GM20000 (cell line): ENCODE measurements around the gene METTL24.

Source experiments
- DNase-seq: peaks from one replicate; pipeline ENCODE4 v3.0.0; 2012; ENCODE audit warnings: low spot score
- TF ChIP-seq, protein P1 (sequence below): IDR thresholded peaks from 2 replicates; pipeline ENCODE4 v1.5.1; 2012; ENCODE audit warnings: mild to moderate bottlenecking, control low read depth; ENCODE audit errors: extremely low read depth, missing control alignments

METTL24 gene

GRCh38 chr6:110214338-110214737 is 143.8 kb downstream of the METTL24 start:
- TF ChIP-seq, protein P1, sequence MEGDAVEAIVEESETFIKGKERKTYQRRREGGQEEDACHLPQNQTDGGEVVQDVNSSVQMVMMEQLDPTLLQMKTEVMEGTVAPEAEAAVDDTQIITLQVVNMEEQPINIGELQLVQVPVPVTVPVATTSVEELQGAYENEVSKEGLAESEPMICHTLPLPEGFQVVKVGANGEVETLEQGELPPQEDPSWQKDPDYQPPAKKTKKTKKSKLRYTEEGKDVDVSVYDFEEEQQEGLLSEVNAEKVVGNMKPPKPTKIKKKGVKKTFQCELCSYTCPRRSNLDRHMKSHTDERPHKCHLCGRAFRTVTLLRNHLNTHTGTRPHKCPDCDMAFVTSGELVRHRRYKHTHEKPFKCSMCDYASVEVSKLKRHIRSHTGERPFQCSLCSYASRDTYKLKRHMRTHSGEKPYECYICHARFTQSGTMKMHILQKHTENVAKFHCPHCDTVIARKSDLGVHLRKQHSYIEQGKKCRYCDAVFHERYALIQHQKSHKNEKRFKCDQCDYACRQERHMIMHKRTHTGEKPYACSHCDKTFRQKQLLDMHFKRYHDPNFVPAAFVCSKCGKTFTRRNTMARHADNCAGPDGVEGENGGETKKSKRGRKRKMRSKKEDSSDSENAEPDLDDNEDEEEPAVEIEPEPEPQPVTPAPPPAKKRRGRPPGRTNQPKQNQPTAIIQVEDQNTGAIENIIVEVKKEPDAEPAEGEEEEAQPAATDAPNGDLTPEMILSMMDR, result no peak
- DNase-seq, result no peak

DNA sequence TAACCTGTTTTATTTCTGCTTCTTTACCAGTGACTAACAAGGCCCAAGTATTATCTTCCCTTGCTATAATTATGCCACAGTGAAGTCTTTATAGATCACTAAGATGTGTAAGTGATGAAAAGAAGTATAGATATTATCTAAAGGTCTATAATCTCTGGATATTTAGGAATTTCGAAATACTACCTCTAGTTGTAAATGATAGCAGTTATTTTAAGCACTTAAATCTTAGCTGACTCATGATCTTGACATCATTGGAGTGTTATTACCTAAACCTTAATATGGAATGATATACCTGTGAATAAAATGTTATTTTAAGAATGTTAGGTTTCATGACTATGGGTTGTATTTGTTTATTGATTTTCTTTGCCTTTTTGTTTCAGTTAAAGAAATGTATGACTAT is 146.4 kb downstream of the METTL24 start:
- TF ChIP-seq, protein P1, result no peak

DNA sequence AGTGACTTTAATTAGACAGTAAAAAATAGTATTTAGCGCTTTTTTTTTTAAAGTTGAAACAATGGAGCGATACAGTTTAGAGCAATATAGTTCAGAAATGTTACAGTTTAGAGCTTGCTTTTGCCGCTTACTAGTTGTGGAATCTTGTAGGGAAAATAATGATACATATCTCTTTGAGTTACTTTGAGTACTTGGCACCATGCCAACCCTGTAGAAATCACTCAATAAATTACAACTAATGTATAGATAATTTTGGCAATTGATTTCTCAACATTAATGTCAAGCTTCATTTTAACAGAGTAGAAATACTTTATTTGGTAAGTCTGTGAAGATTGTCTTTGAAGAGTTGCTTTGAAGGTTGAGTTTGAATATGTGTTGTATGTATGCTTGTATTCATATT is 150.5 kb downstream of the METTL24 start:
- TF ChIP-seq, protein P1, result no peak
- DNase-seq, result no peak

More for the DNA sequence above, 146.4 kb downstream of the METTL24 start:
- no peak for DNase-seq

- TF ChIP-seq, protein P1, result no peak
- no peak for DNase-seq
Observed at GRCh38 chr6:110201151-110201884, 156.8 kb downstream of the METTL24 start.

DNA sequence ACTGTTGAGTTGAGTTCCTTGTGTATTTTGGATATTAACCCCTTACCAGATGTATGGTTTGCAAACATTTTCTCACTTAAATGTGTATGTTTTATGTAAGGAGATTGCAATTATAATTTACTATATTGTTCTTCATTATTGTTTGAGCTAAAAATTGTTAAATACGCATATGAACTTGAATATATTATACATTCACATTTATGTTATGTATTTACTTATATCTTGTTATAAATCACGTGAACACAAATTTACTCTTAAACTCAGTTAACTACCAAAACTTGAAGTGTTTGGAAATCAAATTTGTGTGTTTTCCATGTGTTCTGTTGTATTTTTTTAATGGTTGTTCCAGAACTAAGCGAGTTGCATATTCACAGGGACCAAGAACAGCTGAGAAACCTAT is 159.6 kb downstream of the METTL24 start:
- DNase-seq, result no peak
- TF ChIP-seq, protein P1, result no peak

GRCh38 chr6:110196874-110197273 is 161.3 kb downstream of the METTL24 start:
- TF ChIP-seq, protein P1, result no peak
- no peak for DNase-seq

GRCh38 chr6:110195639-110196038 is 162.5 kb downstream of the METTL24 start:
- no peak for DNase-seq
- TF ChIP-seq, protein P1, result no peak
